Medulla oblongata (tissue), 1 donor: Measurements from ENCODE around the gene RANBP10.
"Not testable (repeated sequence)": the region's sequence is repeated elsewhere in the genome, so short reads cannot be mapped to it uniquely, and the experiment has no call there.

Source experiments
- DNase-seq: peaks from one replicate; pipeline ENCODE4 v3.0.0-alpha.2; 2015; ENCODE audit errors: extremely low spot score

RANBP10 gene

GRCh38 chr16:67779256-67780014 lies 26.9 kb downstream of the RANBP10 start:
- no peak for DNase-seq

- DNase-seq, result no peak
Observed at GRCh38 chr16:67775273-67775672, 31.1 kb downstream of the RANBP10 start.

GRCh38 chr16:67774457-67774853 lies 31.9 kb downstream of the RANBP10 start:
- DNase-seq, result no peak

- DNase-seq, result no peak
Observed at GRCh38 chr16:67773569-67774456, 32.5 kb downstream of the RANBP10 start.

GRCh38 chr16:67773099-67773498 lies 33.3 kb downstream of the RANBP10 start:
- peak; percentile 28 for DNase-seq

- DNase-seq, result no peak
Observed at GRCh38 chr16:67770346-67770991, 35.9 kb downstream of the RANBP10 start.

- no peak for DNase-seq
Observed at GRCh38 chr16:67767953-67768352, 38.4 kb downstream of the RANBP10 start.

- no peak for DNase-seq
Observed at GRCh38 chr16:67766291-67766690, 40.1 kb downstream of the RANBP10 start.

- DNase-seq, result no peak
Observed at GRCh38 chr16:67764158-67764667, 42.1 kb downstream of the RANBP10 start.

GRCh38 chr16:67763066-67763465 lies 43.3 kb downstream of the RANBP10 start:
- no peak for DNase-seq

- no peak for DNase-seq
Observed at GRCh38 chr16:67762385-67762784, 44.0 kb downstream of the RANBP10 start.

GRCh38 chr16:67761924-67762323 lies 44.4 kb downstream of the RANBP10 start:
- no peak for DNase-seq

- DNase-seq, result no peak
Observed at GRCh38 chr16:67760956-67761230, 45.5 kb downstream of the RANBP10 start.

GRCh38 chr16:67760206-67760955 lies 46.0 kb downstream of the RANBP10 start:
- no peak for DNase-seq

GRCh38 chr16:67758966-67759365 lies 47.4 kb downstream of the RANBP10 start:
- DNase-seq, result no peak

GRCh38 chr16:67758006-67758405 lies 48.4 kb downstream of the RANBP10 start:
- DNase-seq, result no peak

- DNase-seq, result no peak
Observed at GRCh38 chr16:67752641-67753040, 53.7 kb downstream of the RANBP10 start.

GRCh38 chr16:67751331-67751730 lies 55.0 kb downstream of the RANBP10 start:
- DNase-seq, result not testable (repeated sequence)

GRCh38 chr16:67750466-67750865 lies 55.9 kb downstream of the RANBP10 start:
- DNase-seq, result no peak

GRCh38 chr16:67749436-67750078 lies 56.8 kb downstream of the RANBP10 start:
- DNase-seq, result no peak

GRCh38 chr16:67748834-67749233 lies 57.5 kb downstream of the RANBP10 start:
- DNase-seq, result no peak
